Hepatocyte (in vitro differentiated cells): ENCODE data around the gene FHL3. TPM values are rescaled to one million over a fixed set of nuclear protein-coding genes. Genes with fewer than 3 reads are reported as not detected.

Source experiments
- DNase-seq: peaks from one replicate; pipeline ENCODE4 v3.0.0-alpha.2; 2016; ENCODE audit warnings: low spot score
- H2AFZ ChIP-seq: fragments of 200-600 bp; sonication (generic); 2 replicates; pipeline ENCODE4 v1.6.0; 2016; ENCODE audit warnings: antibody characterized with exemption, mild to moderate bottlenecking
- H3K27ac ChIP-seq: fragments of 200-600 bp; sonication (generic); 2 replicates; pipeline ENCODE4 v1.5.1; 2016; ENCODE audit warnings: mild to moderate bottlenecking
- H3K27me3 ChIP-seq: fragments of 200-600 bp; sonication (generic); 2 replicates; pipeline ENCODE4 v1.6.1; 2016
- H3K36me3 ChIP-seq: fragments of 200-600 bp; sonication (generic); replicated peaks from 2 replicates; pipeline ENCODE4 v1.5.1; 2016; ENCODE audit warnings: low read depth; ENCODE audit not compliant: insufficient read depth
- H3K4me1 ChIP-seq: fragments of 200-600 bp; sonication (generic); 2 replicates; pipeline ENCODE4 v1.5.1; 2016; ENCODE audit warnings: mild to moderate bottlenecking, moderate library complexity; ENCODE audit not compliant: insufficient read depth
- H3K4me2 ChIP-seq: fragments of 200-600 bp; sonication (generic); 2 replicates; pipeline ENCODE4 v1.6.0; 2016
- H3K4me3 ChIP-seq: fragments of 200-600 bp; sonication (generic); 2 replicates; pipeline ENCODE4 v1.5.1; 2016; ENCODE audit warnings: mild to moderate bottlenecking
- H3K79me2 ChIP-seq: fragments of 200-600 bp; sonication (generic); 2 replicates; pipeline ENCODE4 v1.6.0; 2017; ENCODE audit warnings: mild to moderate bottlenecking
- H3K9me2 ChIP-seq: fragments of 200-600 bp; sonication (generic); replicated peaks from 2 replicates; pipeline ENCODE4 v1.6.0; 2017; ENCODE audit warnings: mild to moderate bottlenecking; ENCODE audit not compliant: insufficient read depth
- H3K9me3 ChIP-seq: fragments of 200-600 bp; sonication (generic); 2 replicates; pipeline ENCODE4 v1.5.1; 2016; ENCODE audit warnings: low read depth, mild to moderate bottlenecking
- H4K20me1 ChIP-seq: fragments of 200-600 bp; sonication (generic); 2 replicates; pipeline ENCODE4 v1.6.0; 2016; ENCODE audit warnings: mild to moderate bottlenecking; ENCODE audit not compliant: insufficient read depth, poor library complexity, severe bottlenecking
- EZH2 ChIP-seq: fragments of 200-600 bp; sonication (generic); IDR thresholded peaks from 2 replicates; pipeline ENCODE4 v1.6.1; 2016; ENCODE audit warnings: antibody characterized with exemption, mild to moderate bottlenecking, borderline replicate concordance
- EZH2phosphoT487 ChIP-seq: fragments of 200-600 bp; sonication (generic); IDR thresholded peaks from one replicate; pipeline ENCODE4 v1.6.1; 2018; ENCODE audit warnings: antibody characterized with exemption, mild to moderate bottlenecking, low read depth, moderate library complexity; ENCODE audit not compliant: unreplicated experiment, severe bottlenecking
- WGBS: methylation state at CpG from one replicate; pipeline ENCODE4 v1.1.6; 2016; ENCODE audit warnings: low lambda C conversion rate; ENCODE audit errors: missing lambda C conversion rate; 5-methylcytosine and 5-hydroxymethylcytosine counted together
- polyA plus RNA-seq: library from polyadenylated mRNA; unstranded; fragments of >200 nt; fragmentation: Nextera tagmentation; extraction: Ambion mirVana; gene quantifications from 2 replicates; pipeline ENCODE4 v1.2.1, GENCODE V29; 2016
- total RNA-seq: library from RNA; depleted of rRNA; stranded (reverse); fragments of >200 nt; gene quantifications from 2 replicates; pipeline ENCODE4 v1.2.3, GENCODE V29; 2014
- TF ChIP-seq, protein P1 (sequence below): fragments of 200-600 bp; sonication (generic); IDR thresholded peaks from 2 replicates; pipeline ENCODE4 v1.5.1; 2016; ENCODE audit warnings: antibody characterized with exemption, mild to moderate bottlenecking; ENCODE audit not compliant: poor library complexity

Gene FHL3
- total and polyA plus RNA-seq, 2 experiments from 2014 or later = 27.2 to 28.6 TPM

DNA sequence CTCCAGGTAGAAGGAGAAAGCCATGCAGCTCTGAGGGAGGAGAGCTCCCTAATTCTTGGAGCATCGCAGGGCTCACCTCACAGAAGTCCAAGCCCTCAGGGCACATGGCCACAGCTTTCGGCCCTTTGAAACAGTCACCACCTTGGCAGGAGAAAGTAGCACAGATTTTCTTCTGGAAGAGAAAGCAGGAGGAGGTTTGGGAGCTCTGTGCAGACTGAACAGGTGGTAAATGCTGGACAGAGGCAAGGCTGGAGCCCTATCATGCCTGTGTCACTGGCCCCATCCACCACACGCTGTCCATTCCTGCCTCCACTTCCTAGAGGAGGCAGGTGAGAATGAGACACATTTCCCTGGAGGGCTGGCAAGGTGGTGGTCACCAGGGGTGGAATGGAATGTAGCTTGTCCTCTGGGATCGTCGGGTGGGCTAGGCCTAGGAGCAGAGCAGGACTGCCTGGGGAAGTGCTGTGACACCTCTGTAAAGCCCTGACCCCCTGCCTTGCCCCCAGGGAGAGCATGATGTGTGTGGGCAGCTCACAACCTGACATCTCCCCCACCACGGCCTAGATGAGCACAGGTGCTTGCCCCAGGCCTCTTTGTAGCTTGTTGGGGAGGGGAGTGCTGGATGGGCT, 55.7 kb downstream of the FHL3 start:
- Histone ChIP-seq H3K27ac (no peak overlapping the region), H3K4me3 (no peak overlapping the region), H3K4me1 (peaks cover 14% of the 10 kb centered on the region), H3K79me2 (no peaks in the 10 kb centered on the region), H3K9me2 (no peaks in the 10 kb centered on the region), H3K4me2 (no peak overlapping the region), H4K20me1 (no peaks in the 10 kb centered on the region), H2AFZ (no peak overlapping the region), H3K36me3 (no peaks in the 10 kb centered on the region), H3K9me3 (no peaks in the 10 kb centered on the region), H3K27me3 (no peaks in the 10 kb centered on the region)
- 63% methylated on average over 6 of the region's 6 CpGs for WGBS
- DNase-seq = no peak
- TF ChIP-seq, protein P1, sequence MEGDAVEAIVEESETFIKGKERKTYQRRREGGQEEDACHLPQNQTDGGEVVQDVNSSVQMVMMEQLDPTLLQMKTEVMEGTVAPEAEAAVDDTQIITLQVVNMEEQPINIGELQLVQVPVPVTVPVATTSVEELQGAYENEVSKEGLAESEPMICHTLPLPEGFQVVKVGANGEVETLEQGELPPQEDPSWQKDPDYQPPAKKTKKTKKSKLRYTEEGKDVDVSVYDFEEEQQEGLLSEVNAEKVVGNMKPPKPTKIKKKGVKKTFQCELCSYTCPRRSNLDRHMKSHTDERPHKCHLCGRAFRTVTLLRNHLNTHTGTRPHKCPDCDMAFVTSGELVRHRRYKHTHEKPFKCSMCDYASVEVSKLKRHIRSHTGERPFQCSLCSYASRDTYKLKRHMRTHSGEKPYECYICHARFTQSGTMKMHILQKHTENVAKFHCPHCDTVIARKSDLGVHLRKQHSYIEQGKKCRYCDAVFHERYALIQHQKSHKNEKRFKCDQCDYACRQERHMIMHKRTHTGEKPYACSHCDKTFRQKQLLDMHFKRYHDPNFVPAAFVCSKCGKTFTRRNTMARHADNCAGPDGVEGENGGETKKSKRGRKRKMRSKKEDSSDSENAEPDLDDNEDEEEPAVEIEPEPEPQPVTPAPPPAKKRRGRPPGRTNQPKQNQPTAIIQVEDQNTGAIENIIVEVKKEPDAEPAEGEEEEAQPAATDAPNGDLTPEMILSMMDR = no peak
- TF ChIP-seq EZH2 = no peak

DNA sequence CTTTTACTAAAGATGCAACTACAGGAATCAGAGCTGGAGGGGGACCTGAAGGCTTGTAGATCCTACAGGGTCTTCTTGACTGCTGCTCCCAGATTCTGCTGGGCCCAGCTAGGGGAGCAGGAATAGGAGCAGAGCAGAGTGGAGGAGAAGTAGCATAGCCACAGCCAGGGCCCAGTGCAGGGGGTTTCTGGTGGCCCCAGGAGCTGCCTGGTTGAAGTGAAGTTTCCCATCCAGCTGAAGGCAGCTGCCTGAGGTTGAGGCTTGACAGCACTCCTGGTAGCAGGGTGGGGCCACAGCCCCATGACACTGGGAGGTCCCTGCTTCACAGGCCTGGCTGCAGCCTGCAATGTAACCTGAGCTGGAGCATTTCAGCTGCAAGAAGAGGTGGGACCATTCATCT, 56.5 kb downstream of the FHL3 start:
- Histone ChIP-seq H3K4me2 (no peak overlapping the region), H3K4me3 (no peak overlapping the region), H3K9me3 (no peaks in the 10 kb centered on the region), H2AFZ (no peak overlapping the region), H4K20me1 (no peaks in the 10 kb centered on the region), H3K79me2 (no peaks in the 10 kb centered on the region), H3K36me3 (no peaks in the 10 kb centered on the region), H3K4me1 (peaks cover 14% of the 10 kb centered on the region), H3K27me3 (no peaks in the 10 kb centered on the region), H3K9me2 (no peaks in the 10 kb centered on the region), H3K27ac (no peak overlapping the region)
- DNase-seq = no peak
- TF ChIP-seq EZH2 (no peak), EZH2phosphoT487 (no peak)
- TF ChIP-seq, protein P1 = no peak

DNA sequence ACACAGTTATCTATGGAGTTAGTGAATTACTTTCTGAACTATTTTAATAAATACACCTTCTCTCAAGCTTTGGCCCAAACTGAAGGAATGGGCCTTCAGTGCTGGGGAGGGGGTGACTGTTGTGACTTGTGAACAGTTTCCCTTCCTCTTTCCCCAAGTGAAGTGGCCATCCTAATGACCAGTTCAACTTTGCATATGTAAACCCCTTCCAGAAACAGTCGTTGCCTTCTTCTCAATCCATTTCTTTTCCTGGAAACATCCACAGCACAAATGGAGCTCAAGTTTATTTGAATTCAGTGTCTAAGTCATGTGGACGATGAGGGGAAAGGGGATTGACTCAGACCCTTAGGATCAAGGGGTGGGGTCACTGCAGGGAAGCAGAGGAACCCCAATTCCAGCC, 57.1 kb downstream of the FHL3 start:
- no peak for DNase-seq
- no peaks in the 10 kb centered on the region for H3K9me3 ChIP-seq
- WGBS = 70% methylated on average over 2 of the region's 2 CpGs
- no peaks in the 10 kb centered on the region for H3K79me2 ChIP-seq
- no peaks in the 10 kb centered on the region for H3K9me2 ChIP-seq
- no peak overlapping the region for H2AFZ ChIP-seq
- no peaks in the 10 kb centered on the region for H3K36me3 ChIP-seq
- no peak overlapping the region for H3K4me2 ChIP-seq
- H3K4me3 ChIP-seq = no peak overlapping the region
- TF ChIP-seq EZH2 (no peak), EZH2phosphoT487 (no peak)
- TF ChIP-seq, protein P1 = no peak
- H3K27me3 ChIP-seq = no peaks in the 10 kb centered on the region
- H4K20me1 ChIP-seq = no peaks in the 10 kb centered on the region
- peaks cover 14% of the 10 kb centered on the region for H3K4me1 ChIP-seq
- no peak overlapping the region for H3K27ac ChIP-seq

DNA sequence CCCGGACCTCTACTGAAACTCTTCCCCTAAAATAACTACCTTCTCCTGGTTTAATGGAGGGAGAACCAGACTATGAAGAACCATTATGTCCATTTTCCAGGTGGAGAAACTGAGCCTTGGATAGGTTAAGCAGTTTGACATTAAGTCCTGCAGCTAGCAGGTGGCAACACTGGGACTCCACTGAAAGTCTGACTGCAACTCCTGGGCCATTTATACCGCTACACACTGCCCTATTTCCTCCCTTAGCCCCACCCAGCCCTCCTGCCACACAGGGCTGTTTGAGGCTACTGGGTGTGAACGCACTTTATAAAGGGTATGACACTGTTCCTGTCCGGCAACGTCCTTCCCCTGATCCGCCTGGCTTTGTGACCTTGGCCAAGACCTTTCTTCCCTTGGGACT, 58.0 kb downstream of the FHL3 start:
- Histone ChIP-seq H4K20me1 (no peaks in the 10 kb centered on the region), H3K4me1 (peaks cover 14% of the 10 kb centered on the region), H2AFZ (peak overlapping the region; percentile 71), H3K36me3 (no peaks in the 10 kb centered on the region), H3K27me3 (no peaks in the 10 kb centered on the region), H3K9me2 (no peaks in the 10 kb centered on the region), H3K9me3 (no peaks in the 10 kb centered on the region), H3K79me2 (no peaks in the 10 kb centered on the region), H3K27ac (peak overlapping the region; percentile 97), H3K4me3 (no peak overlapping the region), H3K4me2 (peak overlapping the region; percentile 91)
- DNase-seq = no peak
- WGBS = 80% methylated on average over 6 of the region's 6 CpGs
- TF ChIP-seq EZH2 = no peak
- no peak for TF ChIP-seq EZH2phosphoT487
- TF ChIP-seq, protein P1 = no peak
